ENCODE results near the gene TNK2. TPM values are rescaled to one million over a fixed set of nuclear protein-coding genes. Genes with fewer than 3 reads are reported as not detected.

Gene TNK2
- total and polyA plus RNA-seq, 2 of the 13 experiments (the other 11 are each of a cell fraction or from before 2014, with no cell fraction given): 4.6 to 5.8 TPM

DNA sequence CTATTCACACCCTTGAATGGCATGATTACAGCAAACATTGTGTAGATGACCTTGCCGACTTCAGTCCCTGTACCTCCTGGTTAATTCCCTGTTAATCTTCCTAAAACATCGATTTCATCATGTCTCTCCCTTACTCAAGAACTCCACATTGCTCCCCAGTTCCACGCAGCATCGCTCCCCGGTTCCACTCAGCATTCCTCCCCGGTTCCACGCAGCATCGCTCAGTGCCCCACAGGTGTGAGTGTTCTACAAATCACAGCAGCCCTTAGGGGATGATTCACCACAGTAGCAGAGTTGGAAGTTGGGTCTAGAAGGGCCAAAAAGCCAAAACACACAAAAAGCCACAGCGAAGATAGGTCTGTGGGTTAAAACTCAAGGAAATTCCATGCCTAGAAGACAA, 8.6 kb upstream of the TNK2 start:
- no peak overlapping the region for H3K4me2 ChIP-seq (ENCODE audit: low read depth, low read length)
- no peak overlapping the region for H3K27ac ChIP-seq (ENCODE audit: extremely low read length, insufficient read depth, low read length)
- H2AFZ ChIP-seq (ENCODE audit: low read length): no peak overlapping the region
- TF ChIP-seq GABPA (IDR thresholded peaks at IDR 0.05; ENCODE audit: low read depth, low read length): no peak
- TF ChIP-seq GABPA (CRISPR knock-in tag; IDR thresholded peaks at IDR 0.05; ENCODE audit: low read depth): no peak
- TF ChIP-seq PHB2 (IDR thresholded peaks at IDR 0.05; ENCODE audit: partially characterized antibody): no peak
- TF ChIP-seq SIN3B (IDR thresholded peaks at IDR 0.05; ENCODE audit: low read length): no peak
- TF ChIP-seq ZNF17 (CRISPR knock-in tag; IDR thresholded peaks at IDR 0.05): no peak
- TF ChIP-seq, protein P1, sequence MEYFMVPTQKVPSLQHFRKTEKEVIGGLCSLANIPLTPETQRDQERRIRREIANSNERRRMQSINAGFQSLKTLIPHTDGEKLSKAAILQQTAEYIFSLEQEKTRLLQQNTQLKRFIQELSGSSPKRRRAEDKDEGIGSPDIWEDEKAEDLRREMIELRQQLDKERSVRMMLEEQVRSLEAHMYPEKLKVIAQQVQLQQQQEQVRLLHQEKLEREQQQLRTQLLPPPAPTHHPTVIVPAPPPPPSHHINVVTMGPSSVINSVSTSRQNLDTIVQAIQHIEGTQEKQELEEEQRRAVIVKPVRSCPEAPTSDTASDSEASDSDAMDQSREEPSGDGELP (IDR thresholded peaks at IDR 0.05; ENCODE audit: borderline replicate concordance, low read depth): no peak
- no peak for TF ChIP-seq ZNF382 (CRISPR knock-in tag; IDR thresholded peaks at IDR 0.05; ENCODE audit: borderline replicate concordance)
- TF ChIP-seq ZNF569 (CRISPR knock-in tag; IDR thresholded peaks at IDR 0.05; ENCODE audit: borderline replicate concordance): no peak
- TF ChIP-seq ZNF563 (CRISPR knock-in tag; IDR thresholded peaks at IDR 0.05): no peak
- TF ChIP-seq, protein P2, sequence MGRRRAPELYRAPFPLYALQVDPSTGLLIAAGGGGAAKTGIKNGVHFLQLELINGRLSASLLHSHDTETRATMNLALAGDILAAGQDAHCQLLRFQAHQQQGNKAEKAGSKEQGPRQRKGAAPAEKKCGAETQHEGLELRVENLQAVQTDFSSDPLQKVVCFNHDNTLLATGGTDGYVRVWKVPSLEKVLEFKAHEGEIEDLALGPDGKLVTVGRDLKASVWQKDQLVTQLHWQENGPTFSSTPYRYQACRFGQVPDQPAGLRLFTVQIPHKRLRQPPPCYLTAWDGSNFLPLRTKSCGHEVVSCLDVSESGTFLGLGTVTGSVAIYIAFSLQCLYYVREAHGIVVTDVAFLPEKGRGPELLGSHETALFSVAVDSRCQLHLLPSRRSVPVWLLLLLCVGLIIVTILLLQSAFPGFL (CRISPR knock-in tag; IDR thresholded peaks at IDR 0.05): no peak
- TF ChIP-seq, protein P3, sequence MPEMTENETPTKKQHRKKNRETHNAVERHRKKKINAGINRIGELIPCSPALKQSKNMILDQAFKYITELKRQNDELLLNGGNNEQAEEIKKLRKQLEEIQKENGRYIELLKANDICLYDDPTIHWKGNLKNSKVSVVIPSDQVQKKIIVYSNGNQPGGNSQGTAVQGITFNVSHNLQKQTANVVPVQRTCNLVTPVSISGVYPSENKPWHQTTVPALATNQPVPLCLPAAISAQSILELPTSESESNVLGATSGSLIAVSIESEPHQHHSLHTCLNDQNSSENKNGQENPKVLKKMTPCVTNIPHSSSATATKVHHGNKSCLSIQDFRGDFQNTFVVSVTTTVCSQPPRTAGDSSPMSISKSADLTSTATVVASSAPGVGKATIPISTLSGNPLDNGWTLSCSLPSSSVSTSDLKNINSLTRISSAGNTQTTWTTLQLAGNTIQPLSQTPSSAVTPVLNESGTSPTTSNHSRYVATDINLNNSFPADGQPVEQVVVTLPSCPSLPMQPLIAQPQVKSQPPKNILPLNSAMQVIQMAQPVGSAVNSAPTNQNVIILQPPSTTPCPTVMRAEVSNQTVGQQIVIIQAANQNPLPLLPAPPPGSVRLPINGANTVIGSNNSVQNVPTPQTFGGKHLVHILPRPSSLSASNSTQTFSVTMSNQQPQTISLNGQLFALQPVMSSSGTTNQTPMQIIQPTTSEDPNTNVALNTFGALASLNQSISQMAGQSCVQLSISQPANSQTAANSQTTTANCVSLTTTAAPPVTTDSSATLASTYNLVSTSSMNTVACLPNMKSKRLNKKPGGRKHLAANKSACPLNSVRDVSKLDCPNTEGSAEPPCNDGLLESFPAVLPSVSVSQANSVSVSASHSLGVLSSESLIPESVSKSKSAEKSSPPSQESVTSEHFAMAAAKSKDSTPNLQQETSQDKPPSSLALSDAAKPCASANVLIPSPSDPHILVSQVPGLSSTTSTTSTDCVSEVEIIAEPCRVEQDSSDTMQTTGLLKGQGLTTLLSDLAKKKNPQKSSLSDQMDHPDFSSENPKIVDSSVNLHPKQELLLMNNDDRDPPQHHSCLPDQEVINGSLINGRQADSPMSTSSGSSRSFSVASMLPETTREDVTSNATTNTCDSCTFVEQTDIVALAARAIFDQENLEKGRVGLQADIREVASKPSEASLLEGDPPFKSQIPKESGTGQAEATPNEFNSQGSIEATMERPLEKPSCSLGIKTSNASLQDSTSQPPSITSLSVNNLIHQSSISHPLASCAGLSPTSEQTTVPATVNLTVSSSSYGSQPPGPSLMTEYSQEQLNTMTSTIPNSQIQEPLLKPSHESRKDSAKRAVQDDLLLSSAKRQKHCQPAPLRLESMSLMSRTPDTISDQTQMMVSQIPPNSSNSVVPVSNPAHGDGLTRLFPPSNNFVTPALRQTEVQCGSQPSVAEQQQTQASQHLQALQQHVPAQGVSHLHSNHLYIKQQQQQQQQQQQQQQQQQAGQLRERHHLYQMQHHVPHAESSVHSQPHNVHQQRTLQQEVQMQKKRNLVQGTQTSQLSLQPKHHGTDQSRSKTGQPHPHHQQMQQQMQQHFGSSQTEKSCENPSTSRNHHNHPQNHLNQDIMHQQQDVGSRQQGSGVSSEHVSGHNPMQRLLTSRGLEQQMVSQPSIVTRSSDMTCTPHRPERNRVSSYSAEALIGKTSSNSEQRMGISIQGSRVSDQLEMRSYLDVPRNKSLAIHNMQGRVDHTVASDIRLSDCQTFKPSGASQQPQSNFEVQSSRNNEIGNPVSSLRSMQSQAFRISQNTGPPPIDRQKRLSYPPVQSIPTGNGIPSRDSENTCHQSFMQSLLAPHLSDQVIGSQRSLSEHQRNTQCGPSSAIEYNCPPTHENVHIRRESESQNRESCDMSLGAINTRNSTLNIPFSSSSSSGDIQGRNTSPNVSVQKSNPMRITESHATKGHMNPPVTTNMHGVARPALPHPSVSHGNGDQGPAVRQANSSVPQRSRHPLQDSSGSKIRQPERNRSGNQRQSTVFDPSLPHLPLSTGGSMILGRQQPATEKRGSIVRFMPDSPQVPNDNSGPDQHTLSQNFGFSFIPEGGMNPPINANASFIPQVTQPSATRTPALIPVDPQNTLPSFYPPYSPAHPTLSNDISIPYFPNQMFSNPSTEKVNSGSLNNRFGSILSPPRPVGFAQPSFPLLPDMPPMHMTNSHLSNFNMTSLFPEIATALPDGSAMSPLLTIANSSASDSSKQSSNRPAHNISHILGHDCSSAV (CRISPR knock-in tag; IDR thresholded peaks at IDR 0.05; ENCODE audit: borderline replicate concordance): no peak
- no peak for TF ChIP-seq ZNF235 (CRISPR knock-in tag; IDR thresholded peaks at IDR 0.05; ENCODE audit: borderline replicate concordance)
- no peak for TF ChIP-seq JUN (CRISPR knock-in tag; IDR thresholded peaks at IDR 0.05)
- no peak for TF ChIP-seq EP300 (IDR thresholded peaks at IDR 0.05; ENCODE audit: low read depth in 2 of 2, low read length in 2 of 2)
- no peak for TF ChIP-seq EP300 (CRISPR knock-in tag; IDR thresholded peaks at IDR 0.05; ENCODE audit: borderline replicate concordance)
- no peak for FAIRE-seq
- H3K4me1 ChIP-seq (ENCODE audit: insufficient read depth, low read length): peaks cover 17% of the 10 kb centered on the region; the same call in 1 of the 2 replicates
- CTCF ChIA-PET (ENCODE audit: low intra/inter-chr PET ratio, low total read pairs): no interaction called here
- no peak for ATAC-seq
- H3K4me3 ChIP-seq (replicated peaks in 1 of 3; ENCODE audit: insufficient read depth in 1 of 3, low read depth in 2 of 3, low read length in 3 of 3): no peak overlapping the region
- H3K9ac ChIP-seq (ENCODE audit: insufficient read depth, low read depth, low read length): no peak overlapping the region
- DNase-seq (ENCODE audit: low spot score): no peak
- no peaks in the 10 kb centered on the region for H3K9me3 ChIP-seq (ENCODE audit: low read length)
- no TSS peak for BruUV-seq (replicated peaks)
- no peaks in the 10 kb centered on the region for H3K36me3 ChIP-seq (replicated peaks in 1 of 2; ENCODE audit: control insufficient read depth in 1 of 2, insufficient read depth in 2 of 2, low read length in 2 of 2)
- peaks cover 2 to 26% of the 10 kb centered on the region in 2 experiments; a peak in 3 of 5 replicates for H3K27me3 ChIP-seq (ENCODE audit: control insufficient read depth in 1 of 2, insufficient read depth in 2 of 2, low read length in 2 of 2)
- H4K20me1 ChIP-seq (ENCODE audit: insufficient read depth, low read length): no peaks in the 10 kb centered on the region
- in situ Hi-C loops (cut with HindIII; ENCODE audit: extremely low pct_ligation_motif_present, low pct_unique_long_range_greater_than_20kb) (loop anchor here (10.0 kb wide), 1 partner anchor 62 kb away; no protein-coding TSS in a partner anchor), intact Hi-C loops (cut with micrococcal nuclease; ENCODE audit: unreplicated experiment) (no loop called here)
- POLR2A ChIA-PET: no interaction called here
- 34% methylated on average over 9 of the region's 9 CpGs for WGBS (ENCODE audit: low lambda C conversion rate)
- no peaks in the 10 kb centered on the region for H3K79me2 ChIP-seq (ENCODE audit: insufficient read depth, low read length)
